Inferior parietal cortex (tissue), 1 donor: ENCODE results near the gene SPON1.

ENCODE experiments used
- DNase-seq: peaks from one replicate; pipeline ENCODE4 v3.0.0-alpha.2; 2016; ENCODE audit errors: extremely low spot score

Gene SPON1

DNA sequence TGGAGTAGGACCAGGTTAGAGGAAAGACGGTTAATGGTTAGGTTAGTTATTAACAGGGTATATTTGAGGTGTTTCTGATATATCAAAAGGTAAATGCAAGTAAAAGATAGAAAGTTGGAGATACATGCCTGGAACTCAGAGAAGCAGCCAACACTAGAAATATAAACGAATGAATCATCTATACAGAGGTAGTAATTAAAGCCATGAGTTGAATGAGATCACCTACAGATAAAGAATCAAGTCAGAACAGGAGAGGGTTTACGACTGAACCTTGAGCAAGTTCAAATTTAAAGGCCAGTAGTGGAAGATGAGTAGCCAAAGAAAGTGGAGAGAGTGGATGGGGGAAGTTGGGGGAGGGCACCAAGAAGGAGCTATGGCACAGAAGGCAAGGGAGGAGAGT, 73.9 kb downstream of the SPON1 start:
- DNase-seq = no peak

DNA sequence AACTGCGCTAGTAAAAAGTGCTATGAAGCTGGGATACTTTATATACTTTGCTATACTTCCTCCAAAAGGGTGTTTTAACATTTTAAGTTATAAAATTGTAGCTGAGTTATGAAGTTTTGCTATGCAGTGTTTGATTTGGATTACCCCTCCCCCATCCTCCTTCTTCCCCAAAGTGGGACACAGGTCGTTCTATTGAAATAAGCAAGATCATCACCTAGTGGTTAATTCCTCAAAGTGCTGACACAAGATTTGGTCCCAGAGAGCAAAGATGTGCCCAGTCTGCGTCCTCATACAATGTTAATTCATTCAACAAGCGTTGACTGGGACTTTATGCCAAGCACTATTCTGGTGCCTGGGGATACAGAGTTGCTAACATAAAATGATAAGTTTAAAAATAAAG, 78.5 kb downstream of the SPON1 start:
- no peak for DNase-seq

GRCh38 chr11:14041565-14041964, 79.0 kb downstream of the SPON1 start:
- DNase-seq = no peak

DNA sequence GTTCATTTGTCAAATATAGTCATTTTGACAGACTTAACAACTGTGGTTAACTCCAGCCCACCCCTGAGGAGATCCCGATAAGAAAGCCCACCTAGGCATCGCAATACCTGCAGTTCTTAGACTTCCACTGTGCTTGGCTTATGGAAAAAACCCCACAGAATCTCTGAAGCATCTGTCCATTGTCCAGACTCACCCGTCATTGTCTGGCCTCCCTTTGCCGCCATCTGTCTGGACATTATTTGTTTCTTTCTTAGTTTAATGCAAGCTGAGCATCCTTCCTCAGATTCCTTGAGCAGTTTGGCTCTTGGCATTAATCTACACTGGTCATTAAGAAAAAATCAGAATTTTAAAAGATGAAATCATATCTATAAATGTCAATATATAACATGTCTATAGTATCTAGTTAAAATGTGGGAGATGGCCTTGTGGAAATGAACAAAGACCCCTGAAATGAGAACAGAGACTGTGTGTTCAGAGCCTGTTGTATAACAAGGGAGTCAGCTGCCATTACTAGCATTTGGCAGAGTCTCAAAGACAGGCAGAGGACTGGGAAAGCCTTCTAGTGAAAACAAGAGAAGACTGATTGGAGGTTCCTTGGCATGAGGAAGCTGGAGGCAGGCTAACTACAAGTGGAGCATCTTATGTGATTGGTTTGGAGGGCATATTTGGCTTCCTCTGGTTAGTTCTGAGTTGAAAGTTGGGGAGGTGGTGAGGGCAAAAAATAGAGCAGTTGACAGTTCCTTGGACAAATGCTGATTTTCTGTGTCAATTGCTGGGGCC, 80.4 kb downstream of the SPON1 start:
- DNase-seq = peak; percentile 67

DNA sequence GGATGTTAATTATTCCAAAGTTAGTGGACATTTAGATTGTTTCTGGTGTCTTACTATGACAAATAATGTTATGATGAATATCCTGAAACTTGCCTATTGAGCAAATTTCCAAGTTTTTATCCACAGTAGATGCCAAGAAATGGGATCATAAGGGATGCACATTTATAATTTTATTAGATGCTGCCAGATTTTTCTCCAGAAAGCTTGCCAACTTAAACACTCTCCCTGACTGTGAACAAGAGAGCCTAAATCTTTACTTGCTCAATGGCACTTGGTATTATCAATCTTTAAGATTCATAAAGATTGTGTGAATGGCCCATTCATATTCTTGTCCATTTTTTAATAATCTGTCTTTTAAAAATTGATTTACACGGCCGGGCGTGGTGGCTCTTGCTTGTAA, 82.4 kb downstream of the SPON1 start:
- no peak for DNase-seq

GRCh38 chr11:14045417-14045816, 82.9 kb downstream of the SPON1 start:
- DNase-seq = no peak

GRCh38 chr11:14052198-14052597, 89.7 kb downstream of the SPON1 start:
- DNase-seq = no peak

DNA sequence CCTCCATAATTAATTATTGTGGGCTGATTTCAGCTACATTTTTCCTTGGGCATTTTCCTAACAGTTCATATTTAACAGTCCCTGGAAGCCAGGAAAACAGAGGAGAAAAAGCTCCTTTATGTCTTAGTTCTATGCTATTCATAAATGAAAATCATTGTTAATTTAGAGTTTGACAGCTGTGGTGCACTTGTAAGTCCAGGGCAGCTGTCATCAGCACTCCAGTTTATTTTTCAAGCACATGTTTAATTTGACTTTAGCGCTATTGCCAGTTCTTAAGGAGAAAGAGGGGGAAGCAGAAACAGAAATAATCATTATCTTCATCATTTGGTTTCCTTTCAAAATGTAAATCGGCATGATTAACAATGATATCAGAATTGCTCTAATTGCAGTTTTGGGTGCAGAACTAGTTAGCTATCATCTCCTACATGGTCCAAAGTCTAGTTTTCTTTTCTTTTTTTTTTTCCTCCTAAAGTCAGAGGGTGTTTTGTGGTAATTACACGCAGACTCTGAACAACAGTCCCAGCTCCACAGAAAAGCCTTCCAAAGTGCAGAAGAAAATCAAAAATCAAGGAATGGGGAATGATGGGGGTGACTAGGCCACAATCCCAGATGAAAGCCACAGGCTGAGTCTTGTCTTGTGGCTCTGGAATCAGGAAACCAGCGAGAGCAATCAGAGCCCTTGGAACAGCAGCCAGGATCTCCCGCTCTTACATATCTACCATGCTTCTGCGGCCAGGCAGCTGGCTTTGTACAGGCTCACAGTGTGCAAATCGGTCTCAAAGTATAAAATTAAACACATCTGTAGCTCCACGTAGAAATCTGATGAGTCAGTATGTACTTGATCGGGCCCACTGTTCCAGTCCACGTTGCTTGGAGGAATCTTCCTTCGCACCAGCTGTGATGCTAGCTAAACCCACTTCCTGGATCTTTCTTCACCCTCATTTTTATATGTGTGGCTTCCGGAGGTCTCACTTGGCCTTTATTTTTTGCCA, 91.9 kb downstream of the SPON1 start:
- DNase-seq = no peak

DNA sequence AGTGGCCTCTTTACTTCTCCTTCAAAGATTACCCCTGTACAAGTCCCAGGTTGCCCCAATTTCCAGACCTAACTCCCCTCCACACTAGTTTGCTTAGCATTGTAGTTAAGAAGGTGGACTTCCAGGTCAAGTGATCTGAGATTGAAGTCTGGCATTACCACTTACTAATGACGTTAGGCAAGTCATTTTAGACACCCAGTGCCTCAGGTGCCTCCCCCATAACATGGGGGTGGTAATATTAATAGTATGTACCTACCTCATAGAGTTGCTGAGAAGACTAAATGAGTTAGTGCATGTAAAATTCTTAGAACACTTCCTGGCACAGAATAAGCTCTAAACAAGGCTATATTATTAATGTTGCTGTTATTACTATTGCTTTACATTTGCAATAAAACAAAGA, 93.4 kb downstream of the SPON1 start:
- no peak for DNase-seq

GRCh38 chr11:14058061-14058460, 95.5 kb downstream of the SPON1 start:
- no peak for DNase-seq

- peak; percentile 31 for DNase-seq
Observed at GRCh38 chr11:14059491-14059890, 97.0 kb downstream of the SPON1 start.

- DNase-seq = no peak
Observed at GRCh38 chr11:14061721-14062120, 99.2 kb downstream of the SPON1 start.

- DNase-seq = peak; percentile 29
Observed at GRCh38 chr11:14065141-14065540, 102.6 kb downstream of the SPON1 start.

GRCh38 chr11:14065681-14066080, 103.2 kb downstream of the SPON1 start:
- no peak for DNase-seq

- no peak for DNase-seq
Observed at GRCh38 chr11:14067686-14068085, 105.2 kb downstream of the SPON1 start.

DNA sequence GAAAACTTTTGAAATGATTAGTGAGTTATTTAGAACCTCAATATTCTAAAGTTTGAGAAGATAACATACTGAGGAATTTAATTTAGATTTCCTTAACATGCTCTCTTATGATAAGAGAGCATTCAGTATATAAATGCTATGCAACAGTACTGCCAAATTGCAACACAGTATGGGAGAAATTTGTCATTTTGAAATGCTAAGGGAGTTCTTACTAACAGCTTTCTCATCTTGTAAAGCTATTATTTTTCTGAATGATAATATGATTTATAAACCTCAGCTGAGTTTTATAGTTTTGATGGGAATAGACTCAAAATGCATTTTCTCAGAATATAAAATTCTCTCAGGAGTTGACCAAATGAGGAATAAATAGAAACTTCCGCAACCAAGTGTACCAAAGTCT, 108.4 kb downstream of the SPON1 start:
- no peak for DNase-seq

DNA sequence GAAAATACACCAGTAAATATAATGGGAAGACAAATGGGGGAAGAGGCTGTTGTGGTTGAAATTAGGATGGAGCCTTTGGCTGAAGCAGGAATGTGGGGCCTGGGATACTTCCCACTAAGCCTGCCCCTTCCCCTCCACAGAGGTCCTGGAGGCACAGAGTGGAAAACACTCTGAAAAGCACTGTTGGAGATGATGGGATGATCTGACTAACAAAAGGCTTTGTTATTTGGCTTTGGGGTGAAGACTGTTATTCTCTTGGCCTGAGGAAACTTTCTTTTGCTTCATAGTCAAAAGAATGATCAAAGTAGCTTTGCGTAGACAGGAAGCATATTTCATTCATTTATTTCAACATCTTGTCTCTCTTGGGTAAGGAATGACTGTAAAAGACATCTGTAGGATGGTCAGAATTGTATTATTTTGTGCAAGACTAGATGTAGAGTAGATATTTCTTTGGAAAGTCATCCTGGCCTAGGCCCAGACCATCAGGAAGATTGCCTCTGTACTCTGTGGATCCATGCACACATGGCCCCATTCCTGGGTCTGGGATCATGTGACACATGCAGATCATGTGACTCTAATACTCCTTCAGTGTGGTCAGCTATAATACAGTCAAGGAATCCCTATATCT, 111.4 kb downstream of the SPON1 start:
- DNase-seq = no peak

DNA sequence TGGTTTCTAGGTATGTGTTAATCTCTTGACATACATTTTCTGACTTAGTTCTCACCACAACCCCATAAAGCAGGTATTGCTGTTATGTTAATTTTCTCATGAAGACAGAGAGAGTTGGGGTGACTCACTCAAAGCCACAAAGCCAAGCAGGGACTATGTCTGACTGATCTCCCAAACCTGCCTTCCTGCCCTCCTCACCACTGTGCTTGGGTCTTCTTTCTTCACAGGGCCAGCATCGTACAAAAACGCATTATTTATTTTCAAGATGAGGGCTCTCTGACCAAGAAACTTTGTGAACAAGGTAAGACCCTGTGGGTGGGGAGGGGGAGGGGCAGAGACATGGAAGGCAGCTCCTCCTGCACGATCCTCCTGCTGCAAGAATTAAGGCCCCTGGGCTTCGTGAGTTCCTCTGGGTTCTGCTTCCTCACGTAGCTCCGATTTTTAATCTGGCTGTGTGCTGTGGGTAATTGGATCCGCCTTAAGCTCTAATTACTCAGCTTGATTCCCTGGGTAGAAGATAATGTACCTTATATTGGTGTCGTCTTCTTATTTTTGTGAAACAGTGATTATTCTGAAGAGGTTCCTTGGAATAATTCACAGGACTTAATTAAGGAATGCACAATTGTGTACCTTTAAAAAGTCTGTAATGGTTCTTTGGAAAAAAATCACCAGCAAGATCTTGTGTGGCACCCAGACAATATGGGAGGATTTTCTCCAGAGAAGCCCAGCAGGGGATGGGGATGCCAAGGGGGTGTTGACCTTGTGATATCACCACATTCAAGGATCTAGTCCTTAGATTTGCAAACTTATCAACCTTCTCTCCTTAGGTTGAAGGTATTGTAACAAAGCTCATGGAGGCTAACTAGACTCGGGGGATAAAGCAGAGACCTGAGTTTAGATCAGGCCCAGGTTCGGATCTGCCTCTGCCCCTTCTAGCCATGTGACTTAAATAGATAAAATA, 112.9 kb downstream of the SPON1 start:
- DNase-seq = no peak

- no peak for DNase-seq
Observed at GRCh38 chr11:14079011-14079410, 116.5 kb downstream of the SPON1 start.

GRCh38 chr11:14079797-14080196, 117.3 kb downstream of the SPON1 start:
- DNase-seq = no peak

- DNase-seq = no peak
Observed at GRCh38 chr11:14081581-14082231, 119.2 kb downstream of the SPON1 start.
